NK-92 (cell line): ENCODE results near the gene ARHGAP24.

Experiments
- DNase-seq: peaks from one replicate; lab custom pipeline; 2025; ENCODE audit not compliant: unreplicated experiment; lab: John Stamatoyannopoulos, UW

The ARHGAP24 gene

GRCh38 chr4:85688055-85688740, 213.2 kb downstream of the ARHGAP24 start:
- no peak for DNase-seq

GRCh38 chr4:85696661-85697060, 221.7 kb downstream of the ARHGAP24 start:
- no peak for DNase-seq

- DNase-seq, result no peak
Observed at GRCh38 chr4:85697854-85698253, 222.9 kb downstream of the ARHGAP24 start.

- no peak for DNase-seq
Observed at GRCh38 chr4:85700362-85700761, 225.4 kb downstream of the ARHGAP24 start.

- DNase-seq, result no peak
Observed at GRCh38 chr4:85701861-85702321, 226.9 kb downstream of the ARHGAP24 start.

GRCh38 chr4:85703096-85703495, 228.1 kb downstream of the ARHGAP24 start:
- DNase-seq, result no peak

- DNase-seq, result no peak
Observed at GRCh38 chr4:85707611-85708010, 232.7 kb downstream of the ARHGAP24 start.

- no peak for DNase-seq
Observed at GRCh38 chr4:85708468-85708867, 233.5 kb downstream of the ARHGAP24 start.

- DNase-seq, result no peak
Observed at GRCh38 chr4:85713005-85713404, 238.1 kb downstream of the ARHGAP24 start.

GRCh38 chr4:85715991-85716737, 241.2 kb downstream of the ARHGAP24 start:
- no peak for DNase-seq

GRCh38 chr4:85717351-85717750, 242.4 kb downstream of the ARHGAP24 start:
- DNase-seq, result no peak

- DNase-seq, result no peak
Observed at GRCh38 chr4:85717847-85718246, 242.9 kb downstream of the ARHGAP24 start.

GRCh38 chr4:85720735-85721134, 245.8 kb downstream of the ARHGAP24 start:
- DNase-seq, result no peak

GRCh38 chr4:85722401-85722800, 247.5 kb downstream of the ARHGAP24 start:
- DNase-seq, result no peak

- no peak for DNase-seq
Observed at GRCh38 chr4:85722807-85723206, 247.9 kb downstream of the ARHGAP24 start.

GRCh38 chr4:85724791-85725563, 250.0 kb downstream of the ARHGAP24 start:
- no peak for DNase-seq

GRCh38 chr4:85725721-85726170, 250.8 kb downstream of the ARHGAP24 start:
- DNase-seq, result no peak

GRCh38 chr4:85726555-85726954, 251.6 kb downstream of the ARHGAP24 start:
- no peak for DNase-seq

GRCh38 chr4:85728464-85728863, 253.5 kb downstream of the ARHGAP24 start:
- DNase-seq, result no peak

GRCh38 chr4:85732124-85732523, 257.2 kb downstream of the ARHGAP24 start:
- DNase-seq, result no peak

- no peak for DNase-seq
Observed at GRCh38 chr4:85733798-85734197, 258.8 kb downstream of the ARHGAP24 start.

GRCh38 chr4:85734424-85734831, 259.5 kb downstream of the ARHGAP24 start:
- DNase-seq, result no peak
